ENCODE data around the gene TPO.

The TPO gene

GRCh38 chr2:1371082-1371481 lies 42.2 kb upstream of the TPO start:
- Histone ChIP-seq H3K4me3 (no peak overlapping the region), H3K4me1 (peaks cover 0 to 5% (median 0%) of the 10 kb centered on the region in 4 donors), H3K36me3 (no peaks in the 10 kb centered on the region), H3K9me3 (no peaks in the 10 kb centered on the region), H3K27ac (no peak overlapping the region), H3K27me3 (peaks cover 0 to 3% of the 10 kb centered on the region in 2 donors)
- no peak for DNase-seq
- intact Hi-C loops (cut with DNase I; ENCODE audit: low total_unique reads) = no loop called here
- no peak for TF ChIP-seq CTCF (IDR thresholded peaks at IDR 0.05)

- DNase-seq = no peak
- intact Hi-C loops (cut with DNase I; ENCODE audit: low total_unique reads) = no loop called here
- H3K27ac ChIP-seq = no peak overlapping the region
Observed at GRCh38 chr2:1373830-1374229, 39.4 kb upstream of the TPO start.

GRCh38 chr2:1374287-1374686 lies 39.0 kb upstream of the TPO start:
- no peaks in the 10 kb centered on the region for H3K9me3 ChIP-seq
- no peak overlapping the region for H3K27ac ChIP-seq
- no peaks in the 10 kb centered on the region for H3K36me3 ChIP-seq
- H3K4me1 ChIP-seq = no peaks in the 10 kb centered on the region
- TF ChIP-seq CTCF (IDR thresholded peaks at IDR 0.05) = no peak
- peaks cover 0 to 3% of the 10 kb centered on the region in 2 donors for H3K27me3 ChIP-seq
- no peak overlapping the region for H3K4me3 ChIP-seq
- intact Hi-C loops (cut with DNase I; ENCODE audit: low total_unique reads) = no loop called here
- no peak for DNase-seq

More at GRCh38 chr2:1373830-1374229, 39.4 kb upstream of the TPO start:
- TF ChIP-seq CTCF (IDR thresholded peaks at IDR 0.05) = no peak
- Histone ChIP-seq H3K27me3 (peaks cover 0 to 3% of the 10 kb centered on the region in 2 donors), H3K9me3 (no peaks in the 10 kb centered on the region), H3K4me3 (no peak overlapping the region), H3K4me1 (no peaks in the 10 kb centered on the region), H3K36me3 (no peaks in the 10 kb centered on the region)

- no peak for TF ChIP-seq CTCF (IDR thresholded peaks at IDR 0.05)
- Histone ChIP-seq H3K4me1 (no peaks in the 10 kb centered on the region), H3K27ac (no peak overlapping the region), H3K36me3 (no peaks in the 10 kb centered on the region), H3K9me3 (no peaks in the 10 kb centered on the region), H3K27me3 (peaks cover 0 to 3% of the 10 kb centered on the region in 2 donors), H3K4me3 (no peak overlapping the region)
- no peak for DNase-seq
- intact Hi-C loops (cut with DNase I; ENCODE audit: low total_unique reads) = no loop called here
Observed at GRCh38 chr2:1375794-1376193, 37.5 kb upstream of the TPO start.

- no peaks in the 10 kb centered on the region for H3K36me3 ChIP-seq
- H3K9me3 ChIP-seq = no peaks in the 10 kb centered on the region
- H3K4me3 ChIP-seq = no peak overlapping the region
- H3K27me3 ChIP-seq = peaks cover 0 to 3% of the 10 kb centered on the region in 2 donors
- intact Hi-C loops (cut with DNase I; ENCODE audit: low total_unique reads) = no loop called here
- no peak for TF ChIP-seq CTCF (IDR thresholded peaks at IDR 0.05)
- no peaks in the 10 kb centered on the region for H3K4me1 ChIP-seq
- no peak overlapping the region for H3K27ac ChIP-seq
- DNase-seq = no peak
Observed at GRCh38 chr2:1377473-1377872, 35.8 kb upstream of the TPO start.
